Endodermal cell (in vitro differentiated cells): ENCODE measurements around the gene SLFN5. TPM values are rescaled to one million over a fixed set of nuclear protein-coding genes. Genes with fewer than 3 reads are reported as not detected.

Experiments used
- DNase-seq: peaks from one replicate; pipeline ENCODE4 v3.0.0-alpha.2; 2017
- H3K27ac ChIP-seq: 2 replicates; pipeline ENCODE4 v1.5.1; 2013; ENCODE audit warnings: mild to moderate bottlenecking, low read depth, low read length, moderate library complexity
- H3K27me3 ChIP-seq: 2 replicates; pipeline ENCODE4 v1.6.1; 2013; ENCODE audit warnings: mild to moderate bottlenecking, low read length, moderate library complexity; ENCODE audit not compliant: insufficient read depth, control insufficient read depth, poor library complexity, severe bottlenecking
- H3K36me3 ChIP-seq: 2 replicates; pipeline ENCODE4 v1.7.0; 2013; ENCODE audit warnings: mild to moderate bottlenecking, low read length, moderate library complexity; ENCODE audit not compliant: control insufficient read depth, insufficient read depth
- H3K4me1 ChIP-seq: one replicate; pipeline ENCODE4 v1.7.0; 2013; ENCODE audit warnings: low read length; ENCODE audit not compliant: control insufficient read depth, insufficient read depth
- H3K4me3 ChIP-seq: 2 replicates; pipeline ENCODE4 v1.5.1; 2013; ENCODE audit warnings: mild to moderate bottlenecking, low read length, moderate library complexity
- H3K9ac ChIP-seq: 2 replicates; pipeline ENCODE4 v1.6.1; 2013; ENCODE audit warnings: mild to moderate bottlenecking, low read length, moderate library complexity; ENCODE audit not compliant: poor library complexity, severe bottlenecking; ENCODE audit errors: extremely low read depth
- H3K9me3 ChIP-seq: 2 replicates; pipeline ENCODE4 v1.6.1; 2013; ENCODE audit warnings: mild to moderate bottlenecking, low read length, moderate library complexity; ENCODE audit not compliant: control insufficient read depth
- H3K27ac Mint-ChIP-seq: 2 replicates; pipeline ENCODE4 v1.8.0; 2020; ENCODE audit warnings: mixed read lengths
- H3K27me3 Mint-ChIP-seq: 2 replicates; pipeline ENCODE4 v1.8.0; 2021; ENCODE audit warnings: mild to moderate bottlenecking, mixed read lengths; ENCODE audit not compliant: insufficient read depth
- H3K36me3 Mint-ChIP-seq: 2 replicates; pipeline ENCODE4 v1.8.0; 2020; ENCODE audit warnings: low read depth, mixed read lengths
- H3K4me1 Mint-ChIP-seq: 2 replicates; pipeline ENCODE4 v1.8.0; 2020; ENCODE audit warnings: mixed read lengths
- H3K4me3 Mint-ChIP-seq: 2 replicates; pipeline ENCODE4 v1.8.0; 2020; ENCODE audit warnings: mild to moderate bottlenecking, moderate library complexity, mixed read lengths
- H3K9me3 Mint-ChIP-seq: 2 replicates; pipeline ENCODE4 v1.8.0; 2020; ENCODE audit warnings: mild to moderate bottlenecking, mixed read lengths
- CTCF ChIP-seq: fragments of 200-600 bp; sonication (generic); conservative IDR thresholded peaks from 2 replicates; pipeline ENCODE4 v1.5.0; 2021; ENCODE audit warnings: antibody characterized with exemption, mild to moderate bottlenecking
- WGBS, 2 experiments: methylation state at CpG; one replicate each; pipeline versions ENCODE4 v1.1.5 to v1.1.7; 2013; ENCODE audit warnings: missing lambda C conversion rate in 2 of 2, mixed read lengths in 1 of 2; ENCODE audit not compliant: insufficient coverage in 1 of 2, insufficient read length in 1 of 2; 5-methylcytosine and 5-hydroxymethylcytosine counted together
- total RNA-seq, 2 donors: library from RNA; stranded (reverse); fragmentation: NEBNext Ultra II Directional in 1 of 2; extraction: Animal tissue kit (Norgen Biotek cat#: 25700) in 1 of 2; gene quantifications; 2 replicates in 1 of 2; 3 replicates in 1 of 2; pipeline ENCODE4 v1.2.1, GENCODE V29; 2021

SLFN5 gene
- total RNA-seq, 2 donors from 2014 or later = 12.4 TPM

- H3K27ac Mint-ChIP-seq = no peak overlapping the region
- H3K36me3 ChIP-seq = no peaks in the 10 kb centered on the region
- no peaks in the 10 kb centered on the region for H3K9me3 ChIP-seq
- H3K27ac ChIP-seq = no peak overlapping the region
- no peak overlapping the region for H3K4me3 ChIP-seq
- TF ChIP-seq CTCF = no peak
- no peaks in the 10 kb centered on the region for H3K27me3 Mint-ChIP-seq
- H3K9me3 Mint-ChIP-seq = no peaks in the 10 kb centered on the region
- peak; percentile 16 for DNase-seq
- H3K4me1 Mint-ChIP-seq = no peaks in the 10 kb centered on the region
- H3K36me3 Mint-ChIP-seq = peaks cover 3% of the 10 kb centered on the region
- H3K27me3 ChIP-seq = no peaks in the 10 kb centered on the region
- WGBS, 2 experiments = 77 to 94% methylated on average over 2 to 4 of the region's 4 CpGs
- peaks cover 4% of the 10 kb centered on the region for H3K4me1 ChIP-seq
- no peak overlapping the region for H3K9ac ChIP-seq
- no peak overlapping the region for H3K4me3 Mint-ChIP-seq
Observed at GRCh38 chr17:35255316-35255715, 12.4 kb downstream of the SLFN5 start.

GRCh38 chr17:35256629-35257028 is 13.8 kb downstream of the SLFN5 start:
- no peaks in the 10 kb centered on the region for H3K27me3 Mint-ChIP-seq
- DNase-seq = peak; percentile 59
- H3K4me1 Mint-ChIP-seq = no peaks in the 10 kb centered on the region
- Histone ChIP-seq H3K36me3 (no peaks in the 10 kb centered on the region), H3K27me3 (no peaks in the 10 kb centered on the region), H3K9ac (no peak overlapping the region), H3K27ac (no peak overlapping the region), H3K4me3 (no peak overlapping the region), H3K9me3 (no peaks in the 10 kb centered on the region), H3K4me1 (peaks cover 4% of the 10 kb centered on the region)
- no peaks in the 10 kb centered on the region for H3K9me3 Mint-ChIP-seq
- 78 to 80% methylated on average over 4 to 5 of the region's 5 CpGs for WGBS, 2 experiments
- peaks cover 5% of the 10 kb centered on the region for H3K36me3 Mint-ChIP-seq
- TF ChIP-seq CTCF = peak; percentile 40
- no peak overlapping the region for H3K27ac Mint-ChIP-seq
- H3K4me3 Mint-ChIP-seq = no peak overlapping the region

GRCh38 chr17:35257208-35257659 is 14.4 kb downstream of the SLFN5 start:
- Histone ChIP-seq H3K9ac (no peak overlapping the region), H3K4me1 (peaks cover 4% of the 10 kb centered on the region), H3K4me3 (no peak overlapping the region), H3K36me3 (no peaks in the 10 kb centered on the region), H3K9me3 (no peaks in the 10 kb centered on the region), H3K27me3 (no peaks in the 10 kb centered on the region), H3K27ac (peak overlapping the region; percentile 18)
- DNase-seq = peak; percentile 20
- no peaks in the 10 kb centered on the region for H3K9me3 Mint-ChIP-seq
- no peak for TF ChIP-seq CTCF
- no peaks in the 10 kb centered on the region for H3K4me1 Mint-ChIP-seq
- H3K27ac Mint-ChIP-seq = no peak overlapping the region
- WGBS, 2 experiments = 89 to 95% methylated on average over 3 to 4 of the region's 4 CpGs
- H3K27me3 Mint-ChIP-seq = no peaks in the 10 kb centered on the region
- peaks cover 5% of the 10 kb centered on the region for H3K36me3 Mint-ChIP-seq
- H3K4me3 Mint-ChIP-seq = no peak overlapping the region
